Endodermal cell (in vitro differentiated cells): ENCODE measurements around the gene ESRRA. TPM values are rescaled to one million over a fixed set of nuclear protein-coding genes. Genes with fewer than 3 reads are reported as not detected.

Experiments
- DNase-seq: peaks from one replicate; pipeline ENCODE4 v3.0.0-alpha.2; 2017
- H3K27ac ChIP-seq: 2 replicates; pipeline ENCODE4 v1.5.1; 2013; ENCODE audit warnings: mild to moderate bottlenecking, low read depth, low read length, moderate library complexity
- H3K27me3 ChIP-seq: 2 replicates; pipeline ENCODE4 v1.6.1; 2013; ENCODE audit warnings: mild to moderate bottlenecking, low read length, moderate library complexity; ENCODE audit not compliant: insufficient read depth, control insufficient read depth, poor library complexity, severe bottlenecking
- H3K36me3 ChIP-seq: 2 replicates; pipeline ENCODE4 v1.7.0; 2013; ENCODE audit warnings: mild to moderate bottlenecking, low read length, moderate library complexity; ENCODE audit not compliant: control insufficient read depth, insufficient read depth
- H3K4me1 ChIP-seq: one replicate; pipeline ENCODE4 v1.7.0; 2013; ENCODE audit warnings: low read length; ENCODE audit not compliant: control insufficient read depth, insufficient read depth
- H3K4me3 ChIP-seq: 2 replicates; pipeline ENCODE4 v1.5.1; 2013; ENCODE audit warnings: mild to moderate bottlenecking, low read length, moderate library complexity
- H3K9ac ChIP-seq: 2 replicates; pipeline ENCODE4 v1.6.1; 2013; ENCODE audit warnings: mild to moderate bottlenecking, low read length, moderate library complexity; ENCODE audit not compliant: poor library complexity, severe bottlenecking; ENCODE audit errors: extremely low read depth
- H3K9me3 ChIP-seq: 2 replicates; pipeline ENCODE4 v1.6.1; 2013; ENCODE audit warnings: mild to moderate bottlenecking, low read length, moderate library complexity; ENCODE audit not compliant: control insufficient read depth
- H3K27ac Mint-ChIP-seq: 2 replicates; pipeline ENCODE4 v1.8.0; 2020; ENCODE audit warnings: mixed read lengths
- H3K27me3 Mint-ChIP-seq: 2 replicates; pipeline ENCODE4 v1.8.0; 2021; ENCODE audit warnings: mild to moderate bottlenecking, mixed read lengths; ENCODE audit not compliant: insufficient read depth
- H3K36me3 Mint-ChIP-seq: 2 replicates; pipeline ENCODE4 v1.8.0; 2020; ENCODE audit warnings: low read depth, mixed read lengths
- H3K4me1 Mint-ChIP-seq: 2 replicates; pipeline ENCODE4 v1.8.0; 2020; ENCODE audit warnings: mixed read lengths
- H3K4me3 Mint-ChIP-seq: 2 replicates; pipeline ENCODE4 v1.8.0; 2020; ENCODE audit warnings: mild to moderate bottlenecking, moderate library complexity, mixed read lengths
- H3K9me3 Mint-ChIP-seq: 2 replicates; pipeline ENCODE4 v1.8.0; 2020; ENCODE audit warnings: mild to moderate bottlenecking, mixed read lengths
- WGBS, 2 experiments: methylation state at CpG; one replicate each; pipeline versions ENCODE4 v1.1.5 to v1.1.7; 2013; ENCODE audit warnings: missing lambda C conversion rate in 2 of 2, mixed read lengths in 1 of 2; ENCODE audit not compliant: insufficient coverage in 1 of 2, insufficient read length in 1 of 2; 5-methylcytosine and 5-hydroxymethylcytosine counted together
- total RNA-seq, 2 donors: library from RNA; stranded (reverse); fragmentation: NEBNext Ultra II Directional in 1 of 2; extraction: Animal tissue kit (Norgen Biotek cat#: 25700) in 1 of 2; gene quantifications; 2 replicates in 1 of 2; 3 replicates in 1 of 2; pipeline ENCODE4 v1.2.1, GENCODE V29; 2021
- TF ChIP-seq, protein P1 (sequence below): fragments of 200-600 bp; sonication (generic); conservative IDR thresholded peaks from 2 replicates; pipeline ENCODE4 v1.5.0; 2021; ENCODE audit warnings: antibody characterized with exemption, mild to moderate bottlenecking

ESRRA gene
- total RNA-seq, 2 donors from 2014 or later = 22.8 to 34.5 TPM

DNA sequence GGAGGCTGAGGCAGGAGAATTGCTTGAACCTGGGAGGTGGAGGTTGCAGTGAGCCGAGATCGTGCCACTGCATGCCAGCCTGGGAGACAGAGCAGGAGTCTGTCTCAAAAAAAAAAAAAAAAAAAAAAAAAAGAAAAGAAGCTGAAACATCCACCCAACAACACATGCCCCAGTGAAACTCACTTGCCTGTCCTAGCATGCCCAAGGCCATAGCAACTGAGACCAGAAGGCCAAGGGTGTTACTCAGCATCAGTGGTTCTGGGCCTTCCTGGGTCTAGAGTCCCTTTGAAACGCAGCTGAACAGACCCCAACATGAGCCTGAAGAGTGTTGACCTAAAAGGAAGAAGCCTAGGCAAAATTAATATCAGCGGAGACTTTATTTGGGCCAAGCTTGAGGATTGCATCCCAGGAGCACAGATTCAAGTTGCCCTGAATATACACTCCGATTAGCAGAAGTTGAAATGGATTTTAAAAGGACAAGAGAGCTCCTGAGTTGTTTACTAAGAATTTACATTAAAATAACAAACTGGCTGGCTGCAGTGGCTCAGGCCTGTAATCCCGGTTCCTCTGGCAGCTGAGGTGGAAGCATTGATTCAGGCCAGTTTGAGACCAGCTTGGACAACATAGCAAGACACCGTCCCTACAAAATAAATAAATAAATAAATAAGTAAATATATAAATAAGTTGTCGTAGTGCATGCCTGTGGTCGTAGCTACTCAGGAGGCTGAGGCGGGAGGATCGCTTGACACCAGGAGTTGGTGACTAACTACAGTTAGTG, 19.6 kb downstream of the ESRRA start:
- Mint-ChIP-seq H3K36me3 (peaks cover 21% of the 10 kb centered on the region), H3K27ac (no peak overlapping the region), H3K4me3 (no peak overlapping the region), H3K4me1 (no peaks in the 10 kb centered on the region), H3K9me3 (no peaks in the 10 kb centered on the region), H3K27me3 (peaks cover 4% of the 10 kb centered on the region)
- Histone ChIP-seq H3K4me1 (no peaks in the 10 kb centered on the region), H3K36me3 (peaks cover 23% of the 10 kb centered on the region), H3K27me3 (no peaks in the 10 kb centered on the region), H3K4me3 (no peak overlapping the region), H3K9me3 (no peaks in the 10 kb centered on the region), H3K27ac (no peak overlapping the region), H3K9ac (no peak overlapping the region)
- TF ChIP-seq, protein P1, sequence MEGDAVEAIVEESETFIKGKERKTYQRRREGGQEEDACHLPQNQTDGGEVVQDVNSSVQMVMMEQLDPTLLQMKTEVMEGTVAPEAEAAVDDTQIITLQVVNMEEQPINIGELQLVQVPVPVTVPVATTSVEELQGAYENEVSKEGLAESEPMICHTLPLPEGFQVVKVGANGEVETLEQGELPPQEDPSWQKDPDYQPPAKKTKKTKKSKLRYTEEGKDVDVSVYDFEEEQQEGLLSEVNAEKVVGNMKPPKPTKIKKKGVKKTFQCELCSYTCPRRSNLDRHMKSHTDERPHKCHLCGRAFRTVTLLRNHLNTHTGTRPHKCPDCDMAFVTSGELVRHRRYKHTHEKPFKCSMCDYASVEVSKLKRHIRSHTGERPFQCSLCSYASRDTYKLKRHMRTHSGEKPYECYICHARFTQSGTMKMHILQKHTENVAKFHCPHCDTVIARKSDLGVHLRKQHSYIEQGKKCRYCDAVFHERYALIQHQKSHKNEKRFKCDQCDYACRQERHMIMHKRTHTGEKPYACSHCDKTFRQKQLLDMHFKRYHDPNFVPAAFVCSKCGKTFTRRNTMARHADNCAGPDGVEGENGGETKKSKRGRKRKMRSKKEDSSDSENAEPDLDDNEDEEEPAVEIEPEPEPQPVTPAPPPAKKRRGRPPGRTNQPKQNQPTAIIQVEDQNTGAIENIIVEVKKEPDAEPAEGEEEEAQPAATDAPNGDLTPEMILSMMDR = no peak
- DNase-seq = no peak
- WGBS, 2 experiments = 93 to 95% methylated on average over 5 to 9 of the region's 11 CpGs

DNA sequence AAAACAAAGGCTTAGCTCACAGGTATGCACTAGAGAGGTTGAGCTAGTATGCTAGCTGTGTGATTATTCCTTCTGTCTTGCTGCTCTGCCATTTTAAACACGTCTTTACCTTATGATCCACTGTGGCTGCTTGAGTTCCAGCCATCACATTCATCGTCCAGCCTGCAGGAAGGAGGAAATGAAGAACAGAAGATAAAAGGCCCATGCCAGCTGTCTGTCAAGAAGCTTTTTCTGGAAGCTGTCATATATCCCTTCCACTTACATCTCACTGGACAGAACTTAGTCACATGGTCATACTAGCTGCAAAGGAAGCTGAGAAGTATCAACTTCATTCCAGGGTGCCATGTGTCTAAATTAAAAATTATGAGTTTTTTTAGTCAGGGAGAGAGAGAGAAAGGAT, 22.1 kb downstream of the ESRRA start:
- peaks cover 4% of the 10 kb centered on the region for H3K27me3 Mint-ChIP-seq
- DNase-seq = no peak
- Histone ChIP-seq H3K4me1 (no peaks in the 10 kb centered on the region), H3K27ac (no peak overlapping the region), H3K36me3 (no peaks in the 10 kb centered on the region), H3K9ac (no peak overlapping the region), H3K27me3 (no peaks in the 10 kb centered on the region), H3K9me3 (no peaks in the 10 kb centered on the region), H3K4me3 (no peak overlapping the region)
- TF ChIP-seq, protein P1 = no peak
- no peaks in the 10 kb centered on the region for H3K36me3 Mint-ChIP-seq
- no peak overlapping the region for H3K4me3 Mint-ChIP-seq
- H3K27ac Mint-ChIP-seq = no peak overlapping the region
- 97 to 100% methylated on average over 2 of the region's 2 CpGs for whole genome bisulfite sequencing, 2 experiments
- H3K4me1 Mint-ChIP-seq = peaks cover 6% of the 10 kb centered on the region
- no peaks in the 10 kb centered on the region for H3K9me3 Mint-ChIP-seq

DNA sequence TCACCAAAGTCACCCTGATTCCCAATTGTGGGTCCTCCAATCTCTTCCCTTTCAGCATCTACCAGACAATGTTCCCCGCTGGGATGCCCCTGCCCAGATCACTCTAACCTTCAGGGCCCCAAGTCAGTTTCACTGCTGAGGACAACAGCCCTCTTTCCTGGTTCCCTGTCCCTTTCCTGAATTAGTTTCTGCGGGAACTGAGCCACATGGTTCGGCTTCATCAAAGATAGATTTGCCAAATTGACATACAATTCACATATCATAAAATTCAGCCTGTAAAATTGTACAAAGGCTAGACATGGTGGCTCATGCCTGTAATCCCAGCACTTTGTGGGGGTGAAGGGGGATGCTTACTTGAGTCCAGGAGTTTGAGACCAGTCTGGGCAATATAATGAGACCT, 22.7 kb downstream of the ESRRA start:
- TF ChIP-seq, protein P1 = no peak
- Mint-ChIP-seq H3K27ac (no peak overlapping the region), H3K36me3 (no peaks in the 10 kb centered on the region), H3K27me3 (peaks cover 4% of the 10 kb centered on the region), H3K4me1 (peaks cover 6% of the 10 kb centered on the region), H3K9me3 (no peaks in the 10 kb centered on the region), H3K4me3 (no peak overlapping the region)
- Histone ChIP-seq H3K9me3 (no peaks in the 10 kb centered on the region), H3K4me1 (no peaks in the 10 kb centered on the region), H3K4me3 (no peak overlapping the region), H3K27me3 (no peaks in the 10 kb centered on the region), H3K9ac (no peak overlapping the region), H3K36me3 (no peaks in the 10 kb centered on the region), H3K27ac (no peak overlapping the region)
- no peak for DNase-seq
- WGBS, 2 experiments = 93 to 94% methylated on average over 3 of the region's 3 CpGs
